VCaP (cell line): ENCODE results near the gene SLC7A11.

ENCODE experiments used
- H3K27ac ChIP-seq: fragments of 450-650 bp; 2 replicates; pipeline ENCODE4 v1.5.1; 2017
- CTCF ChIP-seq: fragments of 450-650 bp; conservative IDR thresholded peaks from 2 replicates; pipeline ENCODE4 v1.5.1; 2017; ENCODE audit warnings: mild to moderate bottlenecking, moderate library complexity

Gene SLC7A11

GRCh38 chr4:138256608-138257007, 14.5 kb upstream of the SLC7A11 start:
- no peak for TF ChIP-seq CTCF

GRCh38 chr4:138255917-138256597, 13.9 kb upstream of the SLC7A11 start:
- no peak for TF ChIP-seq CTCF
- peak overlapping the region; percentile 51 for H3K27ac ChIP-seq

More at GRCh38 chr4:138256608-138257007, 14.5 kb upstream of the SLC7A11 start:
- H3K27ac ChIP-seq, result peak overlapping the region; percentile 51

- no peak for TF ChIP-seq CTCF
- H3K27ac ChIP-seq, result no peak overlapping the region
Observed at GRCh38 chr4:138252551-138252950, 10.4 kb upstream of the SLC7A11 start.

GRCh38 chr4:138251938-138252337, 9.8 kb upstream of the SLC7A11 start:
- H3K27ac ChIP-seq, result no peak overlapping the region
- TF ChIP-seq CTCF, result no peak

- H3K27ac ChIP-seq, result no peak overlapping the region
- TF ChIP-seq CTCF, result no peak
Observed at GRCh38 chr4:138249132-138249531, 7.0 kb upstream of the SLC7A11 start.

- H3K27ac ChIP-seq, result no peak overlapping the region
- TF ChIP-seq CTCF, result no peak
Observed at GRCh38 chr4:138248058-138248457, 5.9 kb upstream of the SLC7A11 start.

- no peak for TF ChIP-seq CTCF
- H3K27ac ChIP-seq, result no peak overlapping the region
Observed at GRCh38 chr4:138247643-138248042, 5.5 kb upstream of the SLC7A11 start.
